ENCODE data around the gene ABCC10.
A peak's percentile ranks its signal among the peaks of the same experiment; 100 is the strongest.
"Not testable (repeated sequence)": the region's sequence is repeated elsewhere in the genome, so short reads cannot be mapped to it uniquely, and the experiment has no call there.

ABCC10 gene

GRCh38 chr6:43464337-43464736, 37.0 kb downstream of the ABCC10 start:
- no peak overlapping the region for H3K4me3 Mint-ChIP-seq
- no peak for ATAC-seq
- DNase-seq = no peak
- H3K9me3 Mint-ChIP-seq = no peaks in the 10 kb centered on the region
- H3K4me1 Mint-ChIP-seq = peaks cover 2% of the 10 kb centered on the region
- no peak overlapping the region for H3K27ac Mint-ChIP-seq
- no peaks in the 10 kb centered on the region for H3K36me3 Mint-ChIP-seq (ENCODE audit: low read depth)
- H3K27me3 Mint-ChIP-seq = peaks cover 27% of the 10 kb centered on the region

DNA sequence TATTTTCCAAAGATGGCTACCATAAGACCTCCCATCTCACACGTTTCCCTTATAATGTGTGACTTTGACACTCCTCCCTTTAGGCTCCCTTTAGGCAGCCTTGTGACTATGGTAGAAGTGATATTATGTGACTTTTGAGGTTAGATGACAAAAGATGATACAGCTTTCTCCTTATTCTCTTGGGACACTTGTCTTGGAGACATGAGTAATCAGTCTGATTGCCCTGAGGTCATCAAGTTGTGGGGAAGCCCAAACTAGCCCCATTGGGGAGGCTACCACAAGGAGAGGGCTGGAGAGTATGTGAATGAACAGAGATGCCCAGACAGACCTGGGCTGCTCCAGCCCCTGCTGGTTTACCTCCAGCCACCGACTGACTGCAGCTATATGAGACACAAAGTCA, 38.6 kb downstream of the ABCC10 start:
- DNase-seq = no peak
- Mint-ChIP-seq H3K36me3 (ENCODE audit: low read depth) (no peaks in the 10 kb centered on the region), H3K9me3 (no peaks in the 10 kb centered on the region), H3K27me3 (peaks cover 27% of the 10 kb centered on the region), H3K4me1 (peaks cover 2% of the 10 kb centered on the region), H3K4me3 (no peak overlapping the region), H3K27ac (no peak overlapping the region)
- peak; percentile 69 for ATAC-seq

- H3K4me3 Mint-ChIP-seq; H3K27ac Mint-ChIP-seq; H3K4me1 Mint-ChIP-seq; ATAC-seq; H3K36me3 Mint-ChIP-seq (ENCODE audit: low read depth); H3K9me3 Mint-ChIP-seq; DNase-seq: not testable (repeated sequence)
- peaks cover 20% of the 10 kb centered on the region for H3K27me3 Mint-ChIP-seq
These were observed 39.9 kb downstream of the ABCC10 start for GRCh38 chr6:43467265-43467664.

DNA sequence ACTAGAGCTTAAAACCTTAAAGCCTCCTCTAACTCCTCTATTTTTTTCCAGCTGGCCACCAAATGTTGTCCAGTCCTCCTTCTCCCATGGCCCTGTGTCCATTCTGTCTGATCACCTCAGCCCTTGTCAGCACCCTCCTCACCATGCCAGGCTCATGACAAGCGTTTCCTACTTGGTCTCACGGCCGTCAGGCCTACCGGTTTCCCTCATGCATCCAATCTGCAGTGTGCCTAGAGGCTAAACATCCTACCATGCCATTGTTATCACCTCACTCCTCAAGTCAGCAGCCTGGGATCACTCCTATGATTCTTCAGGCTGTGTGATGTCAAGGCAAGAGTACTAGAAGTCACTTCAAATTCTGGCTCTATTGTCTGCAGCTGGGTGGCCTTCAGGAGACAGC, 40.4 kb downstream of the ABCC10 start:
- Mint-ChIP-seq H3K36me3 (ENCODE audit: low read depth) (no peaks in the 10 kb centered on the region), H3K27me3 (peaks cover 15% of the 10 kb centered on the region), H3K9me3 (no peaks in the 10 kb centered on the region), H3K4me1 (peaks cover 2% of the 10 kb centered on the region), H3K4me3 (no peak overlapping the region), H3K27ac (no peak overlapping the region)
- DNase-seq = no peak
- no peak for ATAC-seq

DNA sequence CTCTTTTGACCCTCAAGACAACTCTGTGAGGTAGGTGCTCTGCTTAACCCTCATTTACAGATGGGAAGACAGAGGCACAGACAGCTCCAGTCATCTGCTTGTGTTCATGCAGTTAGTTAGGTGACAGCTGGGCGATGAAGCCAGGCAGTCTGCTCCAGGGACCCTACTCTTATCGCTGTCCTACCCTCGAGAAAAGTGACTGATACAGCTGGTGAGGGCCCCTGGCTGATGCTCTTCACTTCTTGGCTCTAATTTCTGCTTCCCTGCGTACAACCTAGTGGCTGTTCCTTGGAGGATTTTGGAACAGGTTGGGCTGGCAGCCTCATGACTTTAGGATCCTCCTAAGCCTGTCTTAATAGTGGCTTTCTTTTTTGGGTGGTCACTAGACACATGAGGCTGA, 40.9 kb downstream of the ABCC10 start:
- DNase-seq (no peak), ATAC-seq (no peak)
- Mint-ChIP-seq H3K27ac (no peak overlapping the region), H3K27me3 (peaks cover 17% of the 10 kb centered on the region), H3K9me3 (no peaks in the 10 kb centered on the region), H3K4me3 (no peak overlapping the region), H3K36me3 (ENCODE audit: low read depth) (no peaks in the 10 kb centered on the region), H3K4me1 (peaks cover 2% of the 10 kb centered on the region)

- peaks cover 2% of the 10 kb centered on the region for H3K4me1 Mint-ChIP-seq
- no peak overlapping the region for H3K27ac Mint-ChIP-seq
- H3K36me3 Mint-ChIP-seq (ENCODE audit: low read depth) = no peaks in the 10 kb centered on the region
- no peaks in the 10 kb centered on the region for H3K9me3 Mint-ChIP-seq
- DNase-seq = no peak
- no peak overlapping the region for H3K4me3 Mint-ChIP-seq
- no peak for ATAC-seq
- peaks cover 17% of the 10 kb centered on the region for H3K27me3 Mint-ChIP-seq
These were observed 41.7 kb downstream of the ABCC10 start for GRCh38 chr6:43468748-43469681.

DNA sequence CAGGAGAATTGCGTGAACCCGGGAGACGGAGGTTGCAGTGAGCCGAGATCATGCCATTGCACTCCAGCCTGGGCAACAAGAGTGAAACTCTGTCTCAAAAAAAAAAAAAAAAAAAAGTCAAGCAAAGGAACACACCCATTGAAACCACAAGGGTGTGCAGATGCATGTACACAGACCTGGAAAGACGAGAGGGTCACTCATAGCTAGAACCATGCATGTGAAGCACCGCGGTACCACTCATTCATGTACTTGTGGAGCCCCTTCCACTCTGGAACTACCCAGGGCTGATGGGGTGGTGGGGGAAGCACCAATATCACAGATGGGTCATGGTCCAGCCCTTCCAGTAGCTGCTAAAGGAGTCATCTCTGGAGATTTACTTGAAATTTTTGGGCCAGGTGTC, 42.6 kb downstream of the ABCC10 start:
- no peak for ATAC-seq
- Mint-ChIP-seq H3K27ac (no peak overlapping the region), H3K9me3 (no peaks in the 10 kb centered on the region), H3K4me3 (no peak overlapping the region), H3K27me3 (peaks cover 17% of the 10 kb centered on the region), H3K4me1 (peaks cover 2% of the 10 kb centered on the region), H3K36me3 (ENCODE audit: low read depth) (no peaks in the 10 kb centered on the region)
- DNase-seq = no peak

DNA sequence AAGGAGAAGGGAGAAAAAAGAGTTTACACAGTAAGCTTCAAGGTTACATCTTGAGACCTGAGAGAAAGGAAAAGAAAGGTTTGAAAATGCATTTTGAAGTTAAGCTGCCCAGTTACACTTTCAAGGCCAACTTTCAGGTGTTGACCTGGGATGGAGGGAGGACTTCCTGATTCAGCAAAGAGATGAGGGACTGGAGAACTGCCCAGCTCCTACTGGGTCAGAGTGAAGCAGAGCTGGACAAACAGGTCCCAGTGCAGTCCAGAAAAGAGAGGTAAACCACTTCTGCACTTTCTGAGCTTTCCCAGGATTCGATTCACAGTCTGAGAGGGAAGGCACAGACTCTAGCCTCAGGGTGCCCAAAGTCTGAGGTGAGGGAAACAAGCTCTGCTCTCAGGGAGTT, 44.1 kb downstream of the ABCC10 start:
- Mint-ChIP-seq H3K36me3 (ENCODE audit: low read depth) (no peaks in the 10 kb centered on the region), H3K4me1 (peaks cover 2% of the 10 kb centered on the region), H3K9me3 (no peaks in the 10 kb centered on the region), H3K27ac (no peak overlapping the region), H3K27me3 (peaks cover 17% of the 10 kb centered on the region), H3K4me3 (no peak overlapping the region)
- DNase-seq (no peak), ATAC-seq (no peak)

DNA sequence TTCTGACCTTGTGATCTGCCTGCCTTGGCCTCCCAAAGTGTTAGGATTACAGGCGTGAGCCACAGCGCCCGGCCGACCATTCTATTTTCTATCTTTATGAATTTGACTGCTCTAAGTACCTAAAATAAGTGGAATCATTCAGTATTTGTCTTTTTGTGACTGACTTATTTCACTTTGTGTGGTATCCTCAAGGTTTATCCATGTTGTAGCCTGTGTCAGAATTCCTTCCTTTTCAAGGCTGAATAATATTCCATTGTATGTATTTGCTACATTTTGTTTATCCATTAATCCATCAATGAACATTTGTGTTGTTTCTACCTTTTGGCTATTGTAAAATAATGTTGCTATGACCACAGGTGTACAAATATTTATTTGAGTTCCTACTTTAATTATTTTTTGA, 45.2 kb downstream of the ABCC10 start:
- Mint-ChIP-seq H3K4me1 (peaks cover 9% of the 10 kb centered on the region), H3K9me3 (no peaks in the 10 kb centered on the region), H3K4me3 (no peak overlapping the region), H3K36me3 (ENCODE audit: low read depth) (no peaks in the 10 kb centered on the region), H3K27ac (no peak overlapping the region), H3K27me3 (peaks cover 11% of the 10 kb centered on the region)
- no peak for ATAC-seq
- no peak for DNase-seq

DNA sequence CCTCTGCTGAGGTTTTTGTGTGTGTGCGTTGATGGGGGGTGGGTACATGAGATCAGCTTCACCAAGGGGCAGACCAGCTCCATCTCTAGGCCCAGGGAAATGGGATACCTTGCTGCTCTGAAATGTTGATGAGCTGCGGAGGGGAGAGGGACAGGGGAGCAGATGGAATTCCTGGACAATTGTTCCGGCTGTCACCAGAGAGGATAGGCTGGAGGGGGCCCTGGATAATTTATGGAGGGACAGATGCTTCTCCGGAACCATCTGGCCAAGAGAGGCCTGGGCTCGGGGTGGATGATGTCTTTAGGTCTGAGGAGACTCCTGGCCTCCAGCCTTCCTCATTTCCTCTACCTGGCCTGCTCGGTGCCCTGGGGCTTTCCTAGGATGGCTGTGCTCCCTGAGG, 48.2 kb downstream of the ABCC10 start:
- ATAC-seq (no peak), DNase-seq (no peak)
- no peak overlapping the region for H3K4me3 Mint-ChIP-seq
- H3K36me3 Mint-ChIP-seq (ENCODE audit: low read depth) = no peaks in the 10 kb centered on the region
- peaks cover 2% of the 10 kb centered on the region for H3K27me3 Mint-ChIP-seq
- no peaks in the 10 kb centered on the region for H3K9me3 Mint-ChIP-seq
- no peak overlapping the region for H3K27ac Mint-ChIP-seq
- H3K4me1 Mint-ChIP-seq = peaks cover 33% of the 10 kb centered on the region

DNA sequence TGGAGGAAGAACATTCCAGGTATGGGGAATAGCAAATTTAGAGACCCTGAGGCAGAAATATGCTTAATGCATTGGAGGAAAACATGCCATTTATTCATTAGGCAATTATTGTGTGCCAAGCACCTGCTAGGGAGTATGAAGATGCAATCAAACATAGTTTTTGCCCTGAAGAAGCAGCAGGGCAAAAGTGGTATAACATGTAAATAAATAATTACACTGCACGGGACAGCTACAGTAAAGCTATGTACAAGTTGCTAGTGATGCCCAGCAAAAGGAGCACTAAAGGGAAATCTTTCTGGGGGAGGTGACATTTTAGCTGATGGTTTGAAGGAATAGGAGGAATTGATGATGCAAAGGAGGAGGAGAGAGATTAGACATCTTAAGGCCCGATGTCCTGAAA, 49.4 kb downstream of the ABCC10 start:
- peaks cover 40% of the 10 kb centered on the region for H3K4me1 Mint-ChIP-seq
- H3K27ac Mint-ChIP-seq = peak overlapping the region; percentile 79
- peaks cover 2% of the 10 kb centered on the region for H3K27me3 Mint-ChIP-seq
- no peaks in the 10 kb centered on the region for H3K9me3 Mint-ChIP-seq
- peaks cover 2% of the 10 kb centered on the region for H3K36me3 Mint-ChIP-seq (ENCODE audit: low read depth)
- DNase-seq (no peak), ATAC-seq (no peak)
- peak overlapping the region; percentile 92 for H3K4me3 Mint-ChIP-seq

DNA sequence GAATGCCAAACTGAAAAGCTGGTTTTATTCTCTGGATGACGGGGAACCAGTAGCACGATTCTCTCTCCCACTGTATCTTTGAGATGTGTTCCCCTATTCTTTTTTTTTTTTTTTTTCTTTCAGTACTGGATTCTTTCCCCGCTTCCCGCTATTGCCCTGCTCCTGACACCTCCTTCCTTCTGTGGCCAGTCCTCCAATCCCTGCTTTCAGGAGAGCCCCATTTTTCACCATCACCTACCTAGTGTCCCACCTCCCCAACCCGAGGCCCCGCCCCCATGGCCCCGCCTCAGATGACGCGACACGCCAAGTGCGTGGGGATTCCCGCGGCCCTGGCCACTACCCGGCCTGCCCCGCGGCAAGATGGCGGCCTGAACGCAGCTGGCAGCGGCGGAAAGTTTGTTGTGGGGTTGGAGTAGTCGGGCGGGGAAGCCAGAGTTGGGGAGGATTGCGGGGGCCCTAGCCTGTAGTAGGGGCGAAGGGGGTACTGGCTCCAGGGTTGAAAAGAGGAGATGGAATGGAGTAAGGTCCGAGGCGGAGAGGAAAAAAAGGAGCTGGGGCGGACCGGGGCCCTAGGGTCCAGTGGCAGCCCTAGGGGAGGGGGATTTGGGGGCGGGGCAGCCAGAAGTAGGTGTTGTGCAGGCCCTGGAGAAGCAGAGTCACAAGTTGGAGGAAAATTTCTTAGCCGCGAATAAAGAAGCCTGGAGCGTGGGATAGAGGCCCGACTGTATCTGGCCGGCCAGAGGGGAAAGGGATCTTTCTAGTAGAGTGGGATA, 50.1 kb downstream of the ABCC10 start, which contains the start of gene TJAP1:
Gene TJAP1, plus strand, starts transcription at position 336 of the 773 bp plus-strand sequence. CDS start 21,432 bp downstream, outside the sequence.
- peaks cover 4% of the 10 kb centered on the region for H3K36me3 Mint-ChIP-seq (ENCODE audit: low read depth)
- peaks cover 46% of the 10 kb centered on the region for H3K4me1 Mint-ChIP-seq
- peak; percentile 100 for DNase-seq
- H3K27me3 Mint-ChIP-seq = peaks cover 2% of the 10 kb centered on the region
- H3K4me3 Mint-ChIP-seq = peak within 1 kb of the TSS; percentile 92
- peak within 1 kb of the TSS; percentile 79 for H3K27ac Mint-ChIP-seq
- peak; percentile 99 for ATAC-seq
- no peaks in the 10 kb centered on the region for H3K9me3 Mint-ChIP-seq

GRCh38 chr6:43478008-43478372, 50.6 kb downstream of the ABCC10 start:
- Mint-ChIP-seq H3K4me3 (peak overlapping the region; percentile 92), H3K27ac (peak overlapping the region; percentile 79), H3K27me3 (peaks cover 2% of the 10 kb centered on the region), H3K36me3 (ENCODE audit: low read depth) (peaks cover 4% of the 10 kb centered on the region), H3K9me3 (no peaks in the 10 kb centered on the region), H3K4me1 (peaks cover 46% of the 10 kb centered on the region)
- DNase-seq (no peak), ATAC-seq (no peak)

GRCh38 chr6:43481075-43481474, 53.7 kb downstream of the ABCC10 start:
- H3K36me3 Mint-ChIP-seq (ENCODE audit: low read depth) = peaks cover 4% of the 10 kb centered on the region
- peak overlapping the region; percentile 11 for H3K27ac Mint-ChIP-seq
- DNase-seq = no peak
- no peak for ATAC-seq
- H3K9me3 Mint-ChIP-seq = no peaks in the 10 kb centered on the region
- peaks cover 48% of the 10 kb centered on the region for H3K4me1 Mint-ChIP-seq
- H3K4me3 Mint-ChIP-seq = no peak overlapping the region
- H3K27me3 Mint-ChIP-seq = no peaks in the 10 kb centered on the region

All from activated naive CD8-positive, alpha-beta T cell treated with anti-CD3 and anti-CD28 coated beads, Interleukin-2, amount 50 U/mL, for 24 hours (primary cell).